ENCODE data around the gene SLC30A2. TPM values are rescaled to one million over a fixed set of nuclear protein-coding genes. Genes with fewer than 3 reads are reported as not detected.

The SLC30A2 gene
- total RNA-seq, 1 experiment from 2014 or later, result 0.35 TPM

DNA sequence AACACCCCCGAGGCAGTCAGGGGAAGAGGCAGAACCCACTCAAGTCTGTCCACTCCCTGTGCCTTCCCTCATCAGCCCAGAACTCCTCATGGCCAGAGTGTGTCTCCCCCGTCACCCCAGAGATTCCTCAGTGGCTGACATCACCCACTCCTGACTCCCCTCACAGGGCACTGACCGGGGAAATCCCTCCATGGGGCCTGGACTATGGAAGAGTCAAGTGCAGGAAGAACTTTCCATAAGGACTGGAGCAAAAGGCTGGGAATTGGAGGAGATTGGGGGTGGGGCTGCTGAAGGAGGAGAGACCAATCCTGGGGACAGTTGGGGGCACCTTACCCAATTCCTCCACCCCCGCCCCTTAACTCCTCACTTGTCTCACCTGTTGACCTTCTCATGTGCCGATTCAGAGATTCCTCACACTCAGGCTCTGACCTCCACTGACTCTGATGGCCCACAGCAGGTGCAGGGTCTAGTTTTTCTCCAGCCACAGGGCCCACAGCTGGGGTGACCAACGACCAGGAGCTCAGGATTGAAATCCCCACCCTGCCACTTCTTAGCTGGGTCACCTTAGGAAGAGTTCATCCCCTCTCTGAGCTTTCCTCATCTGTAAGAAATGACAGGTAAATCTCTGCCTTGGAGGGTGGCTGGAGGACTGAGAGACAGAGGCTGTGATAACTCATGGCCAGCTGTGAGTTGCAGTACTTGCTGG lies 24.8 kb downstream of the SLC30A2 start:
- Histone ChIP-seq H2BK120ac (ENCODE audit: low read depth, low read length, poor library complexity, severe bottlenecking) (no peak overlapping the region), H3K4ac (ENCODE audit: low read depth, low read length) (no peak overlapping the region), H4K20me1 (ENCODE audit: control insufficient read depth, insufficient read depth, insufficient read length) (no peaks in the 10 kb centered on the region), H4K5ac (ENCODE audit: insufficient read length, low read depth, low read length) (no peak overlapping the region), H4K8ac (replicated peaks; ENCODE audit: insufficient read length, low read depth, low read length) (no peak overlapping the region), H3K79me2 (ENCODE audit: insufficient read depth, low read length) (no peaks in the 10 kb centered on the region), H4K91ac (ENCODE audit: insufficient read length, low read depth, low read length) (no peak overlapping the region), H3K27me3 (ENCODE audit: insufficient read depth, low read length) (no peaks in the 10 kb centered on the region), H3K14ac (ENCODE audit: insufficient read depth, low read length) (no peak overlapping the region), H3K56ac (ENCODE audit: insufficient read length, low read depth, low read length) (no peak overlapping the region), H3K9ac (ENCODE audit: extremely low read depth, insufficient read length, low read length) (no peak overlapping the region), H3K23ac (ENCODE audit: insufficient read length, low read depth, low read length) (no peak overlapping the region), H2BK5ac (ENCODE audit: insufficient read length, low read length) (no peak overlapping the region), H3K4me1 (ENCODE audit: insufficient read depth, low read length) (no peaks in the 10 kb centered on the region), H3K23me2 (ENCODE audit: insufficient read length, low read depth, low read length, poor library complexity, severe bottlenecking) (no peaks in the 10 kb centered on the region), H3K4me2 (ENCODE audit: insufficient read depth, insufficient read length, low read length) (no peak overlapping the region), H2AK5ac (ENCODE audit: insufficient read length, low read length) (no peak overlapping the region), H2BK15ac (ENCODE audit: low read depth, low read length) (no peak overlapping the region), H3K18ac (ENCODE audit: insufficient read length, low read depth, low read length) (no peak overlapping the region), H3T11ph (ENCODE audit: low read length) (no peak overlapping the region), H3K27ac (ENCODE audit: insufficient read length, low read depth, low read length) (no peak overlapping the region), H2BK20ac (ENCODE audit: low read depth, low read length, poor library complexity, severe bottlenecking) (no peak overlapping the region), H2BK12ac (ENCODE audit: insufficient read length, low read depth, low read length) (no peak overlapping the region), H3K9me3 (ENCODE audit: control insufficient read depth, low read depth, low read length) (no peaks in the 10 kb centered on the region), H3K79me1 (ENCODE audit: insufficient read depth, low read depth, low read length, poor library complexity, severe bottlenecking) (no peaks in the 10 kb centered on the region), H2AFZ (ENCODE audit: low read length) (no peak overlapping the region)
- peaks cover 3% of the 10 kb centered on the region for H3K27me3 Mint-ChIP-seq (ENCODE audit: low read depth)
- peak overlapping the region; percentile 75 to 89; a peak in 3 of 5 replicates for H3K4me3 Mint-ChIP-seq
- no CpG with 5 or more reads among the region's 6 CpGs for WGBS (ENCODE audit: extremely low coverage, insufficient read length, low lambda C conversion rate)
- no peaks in the 10 kb centered on the region for H3K9me3 Mint-ChIP-seq
- no peaks in the 10 kb centered on the region for H3K36me3 Mint-ChIP-seq (ENCODE audit: insufficient read depth in 1 of 3, low read depth in 3 of 3)
- TF ChIP-seq, protein P1, sequence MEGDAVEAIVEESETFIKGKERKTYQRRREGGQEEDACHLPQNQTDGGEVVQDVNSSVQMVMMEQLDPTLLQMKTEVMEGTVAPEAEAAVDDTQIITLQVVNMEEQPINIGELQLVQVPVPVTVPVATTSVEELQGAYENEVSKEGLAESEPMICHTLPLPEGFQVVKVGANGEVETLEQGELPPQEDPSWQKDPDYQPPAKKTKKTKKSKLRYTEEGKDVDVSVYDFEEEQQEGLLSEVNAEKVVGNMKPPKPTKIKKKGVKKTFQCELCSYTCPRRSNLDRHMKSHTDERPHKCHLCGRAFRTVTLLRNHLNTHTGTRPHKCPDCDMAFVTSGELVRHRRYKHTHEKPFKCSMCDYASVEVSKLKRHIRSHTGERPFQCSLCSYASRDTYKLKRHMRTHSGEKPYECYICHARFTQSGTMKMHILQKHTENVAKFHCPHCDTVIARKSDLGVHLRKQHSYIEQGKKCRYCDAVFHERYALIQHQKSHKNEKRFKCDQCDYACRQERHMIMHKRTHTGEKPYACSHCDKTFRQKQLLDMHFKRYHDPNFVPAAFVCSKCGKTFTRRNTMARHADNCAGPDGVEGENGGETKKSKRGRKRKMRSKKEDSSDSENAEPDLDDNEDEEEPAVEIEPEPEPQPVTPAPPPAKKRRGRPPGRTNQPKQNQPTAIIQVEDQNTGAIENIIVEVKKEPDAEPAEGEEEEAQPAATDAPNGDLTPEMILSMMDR (conservative IDR thresholded peaks at IDR 0.05), result no peak
- DNase-seq, result no peak
- H3K27ac Mint-ChIP-seq, result peak overlapping the region in 1 of 3 experiments; percentile 68; a peak in 2 of 7 replicates
- H3K4me1 Mint-ChIP-seq, result peaks cover 14 to 40% of the 10 kb centered on the region in 2 experiments
